WTC11 (cell line): ENCODE measurements around the gene PSMD10. TPM values are rescaled to one million over a fixed set of nuclear protein-coding genes. Genes with fewer than 3 reads are reported as not detected.
A peak's percentile ranks its signal among the peaks of the same experiment; 100 is the strongest.

Source experiments
- ETV6 ChIP-seq: sonication (generic); formaldehyde crosslinking; IDR thresholded peaks from 2 replicates; pipeline ENCODE4 v1.8.1; 2022; ENCODE audit warnings: mild to moderate bottlenecking, missing genetic modification reagents
- FOXJ3 ChIP-seq: sonication (generic); formaldehyde crosslinking; IDR thresholded peaks from 2 replicates; pipeline ENCODE4 v1.9.0; 2021; ENCODE audit warnings: missing genetic modification reagents, mild to moderate bottlenecking, borderline replicate concordance
- GABPB1 ChIP-seq: sonication (generic); formaldehyde crosslinking; IDR thresholded peaks from 2 replicates; pipeline ENCODE4 v1.8.1; 2023; ENCODE audit warnings: mild to moderate bottlenecking, missing genetic modification reagents
- GRHL2 ChIP-seq: fragments of 250-450 bp; sonication (Bioruptor Pico); IDR thresholded peaks from 2 replicates; pipeline ENCODE4 v1.8.0; 2022; ENCODE audit warnings: mild to moderate bottlenecking, moderate library complexity; ENCODE audit not compliant: insufficient replicate concordance, severe bottlenecking
- IRF1 ChIP-seq: sonication (generic); formaldehyde crosslinking; IDR thresholded peaks from 2 replicates; pipeline ENCODE4 v1.8.0; 2023; ENCODE audit warnings: missing genetic modification reagents
- JUN ChIP-seq: sonication (generic); formaldehyde crosslinking; IDR thresholded peaks from 2 replicates; pipeline ENCODE4 v1.8.0; 2023; ENCODE audit warnings: mild to moderate bottlenecking, missing genetic modification reagents
- MXD4 ChIP-seq: fragments of 250-450 bp; sonication (Bioruptor Pico); IDR thresholded peaks from 2 replicates; pipeline ENCODE4 v1.8.0; 2021; ENCODE audit warnings: mild to moderate bottlenecking, moderate library complexity, borderline replicate concordance
- NFE2L1 ChIP-seq: sonication (generic); formaldehyde crosslinking; IDR thresholded peaks from 2 replicates; pipeline ENCODE4 v1.8.1; 2023; ENCODE audit warnings: missing genetic modification reagents
- NR3C1 ChIP-seq: sonication (generic); formaldehyde crosslinking; conservative IDR thresholded peaks from 2 replicates; pipeline ENCODE4 v1.8.1; 2023; ENCODE audit warnings: low read depth, mild to moderate bottlenecking, missing genetic modification reagents
- PRRX2 ChIP-seq: fragments of 250-450 bp; sonication (Bioruptor Pico); IDR thresholded peaks from 2 replicates; pipeline ENCODE4 v1.8.0; 2021; ENCODE audit warnings: mild to moderate bottlenecking
- TEAD1 ChIP-seq: sonication (generic); formaldehyde crosslinking; IDR thresholded peaks from 2 replicates; pipeline ENCODE4 v1.8.0; 2022; ENCODE audit warnings: mild to moderate bottlenecking, missing genetic modification reagents
- USF1 ChIP-seq: sonication (generic); formaldehyde crosslinking; IDR thresholded peaks from 2 replicates; pipeline ENCODE4 v1.8.0; 2022; ENCODE audit warnings: mild to moderate bottlenecking, missing genetic modification reagents
- ZNF263 ChIP-seq: sonication (generic); formaldehyde crosslinking; IDR thresholded peaks from 2 replicates; pipeline ENCODE4 v1.8.1; 2022; ENCODE audit warnings: low read depth, mild to moderate bottlenecking, moderate library complexity, missing genetic modification reagents
- ZNF396 ChIP-seq: fragments of 250-450 bp; sonication (Bioruptor Pico); IDR thresholded peaks from 2 replicates; pipeline ENCODE4 v1.8.0; 2021; ENCODE audit warnings: mild to moderate bottlenecking, moderate library complexity, borderline replicate concordance
- total RNA-seq: library from RNA; stranded (reverse); gene quantifications from 3 replicates; pipeline ENCODE4 v1.2.3, GENCODE V29; 2021
- TF ChIP-seq, protein P1 (sequence below): sonication (generic); formaldehyde crosslinking; IDR thresholded peaks from 2 replicates; pipeline ENCODE4 v1.8.0; 2023; ENCODE audit warnings: missing genetic modification reagents, mild to moderate bottlenecking, borderline replicate concordance
- TF ChIP-seq, protein P2 (sequence below): fragments of 250-450 bp; sonication (Bioruptor Pico); IDR thresholded peaks from 2 replicates; pipeline ENCODE4 v1.9.0; 2021; ENCODE audit warnings: mild to moderate bottlenecking
- TF ChIP-seq, protein P3 (sequence below): sonication (generic); formaldehyde crosslinking; IDR thresholded peaks from 2 replicates; pipeline ENCODE4 v1.8.0; 2023; ENCODE audit warnings: mild to moderate bottlenecking, missing genetic modification reagents
- TF ChIP-seq, protein P4 (sequence below): sonication (generic); formaldehyde crosslinking; IDR thresholded peaks from 2 replicates; pipeline ENCODE4 v1.8.1; 2023; ENCODE audit warnings: mild to moderate bottlenecking, missing genetic modification reagents, moderate library complexity
- TF ChIP-seq, protein P5 (sequence below): sonication (generic); formaldehyde crosslinking; IDR thresholded peaks from 2 replicates; pipeline ENCODE4 v1.8.1; 2022; ENCODE audit warnings: mild to moderate bottlenecking, missing genetic modification reagents, moderate library complexity, borderline replicate concordance
- TF ChIP-seq, protein P6 (sequence below): sonication (generic); formaldehyde crosslinking; IDR thresholded peaks from 2 replicates; pipeline ENCODE4 v1.8.1; 2023; ENCODE audit warnings: mild to moderate bottlenecking, missing genetic modification reagents

PSMD10 gene
- total RNA-seq, 1 experiment from 2014 or later: 56.4 TPM

DNA sequence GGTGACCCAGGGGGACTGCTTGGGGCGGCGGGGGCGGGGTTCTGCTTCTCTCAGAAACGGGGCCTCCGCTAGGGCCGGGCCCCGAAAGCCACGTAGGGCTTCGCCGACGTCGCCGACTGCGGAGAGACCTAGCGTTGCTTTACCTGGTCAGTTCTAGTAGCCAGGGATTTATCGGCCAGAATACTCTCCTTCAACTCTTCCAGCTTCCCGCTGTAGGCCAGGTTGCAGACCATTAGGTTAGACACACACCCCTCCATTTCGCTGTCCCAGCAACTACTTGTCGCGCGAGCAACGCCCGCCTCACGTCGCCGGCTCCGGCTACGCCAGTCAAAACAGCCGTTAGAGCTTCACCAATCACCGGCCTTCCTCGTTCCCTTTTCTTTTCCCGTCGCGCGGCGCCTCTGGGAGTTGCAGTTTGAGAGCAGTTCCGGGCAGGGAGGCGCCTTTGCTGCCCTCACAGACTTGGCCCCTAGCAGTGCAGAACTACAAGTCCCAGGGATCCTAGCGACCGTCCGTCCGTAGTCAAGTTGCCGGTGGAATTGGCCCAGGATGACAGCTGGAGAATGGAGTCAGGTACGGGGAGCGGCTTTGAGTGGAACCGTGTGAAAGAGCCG is at the start of gene PSMD10, which contains the start of gene ATG4A (continued):
- TF ChIP-seq NR3C1 (CRISPR knock-in tag): no peak
- peak; percentile 50; the same call in 1 of the 2 replicates for TF ChIP-seq ETV6 (CRISPR knock-in tag)
- TF ChIP-seq, protein P1, sequence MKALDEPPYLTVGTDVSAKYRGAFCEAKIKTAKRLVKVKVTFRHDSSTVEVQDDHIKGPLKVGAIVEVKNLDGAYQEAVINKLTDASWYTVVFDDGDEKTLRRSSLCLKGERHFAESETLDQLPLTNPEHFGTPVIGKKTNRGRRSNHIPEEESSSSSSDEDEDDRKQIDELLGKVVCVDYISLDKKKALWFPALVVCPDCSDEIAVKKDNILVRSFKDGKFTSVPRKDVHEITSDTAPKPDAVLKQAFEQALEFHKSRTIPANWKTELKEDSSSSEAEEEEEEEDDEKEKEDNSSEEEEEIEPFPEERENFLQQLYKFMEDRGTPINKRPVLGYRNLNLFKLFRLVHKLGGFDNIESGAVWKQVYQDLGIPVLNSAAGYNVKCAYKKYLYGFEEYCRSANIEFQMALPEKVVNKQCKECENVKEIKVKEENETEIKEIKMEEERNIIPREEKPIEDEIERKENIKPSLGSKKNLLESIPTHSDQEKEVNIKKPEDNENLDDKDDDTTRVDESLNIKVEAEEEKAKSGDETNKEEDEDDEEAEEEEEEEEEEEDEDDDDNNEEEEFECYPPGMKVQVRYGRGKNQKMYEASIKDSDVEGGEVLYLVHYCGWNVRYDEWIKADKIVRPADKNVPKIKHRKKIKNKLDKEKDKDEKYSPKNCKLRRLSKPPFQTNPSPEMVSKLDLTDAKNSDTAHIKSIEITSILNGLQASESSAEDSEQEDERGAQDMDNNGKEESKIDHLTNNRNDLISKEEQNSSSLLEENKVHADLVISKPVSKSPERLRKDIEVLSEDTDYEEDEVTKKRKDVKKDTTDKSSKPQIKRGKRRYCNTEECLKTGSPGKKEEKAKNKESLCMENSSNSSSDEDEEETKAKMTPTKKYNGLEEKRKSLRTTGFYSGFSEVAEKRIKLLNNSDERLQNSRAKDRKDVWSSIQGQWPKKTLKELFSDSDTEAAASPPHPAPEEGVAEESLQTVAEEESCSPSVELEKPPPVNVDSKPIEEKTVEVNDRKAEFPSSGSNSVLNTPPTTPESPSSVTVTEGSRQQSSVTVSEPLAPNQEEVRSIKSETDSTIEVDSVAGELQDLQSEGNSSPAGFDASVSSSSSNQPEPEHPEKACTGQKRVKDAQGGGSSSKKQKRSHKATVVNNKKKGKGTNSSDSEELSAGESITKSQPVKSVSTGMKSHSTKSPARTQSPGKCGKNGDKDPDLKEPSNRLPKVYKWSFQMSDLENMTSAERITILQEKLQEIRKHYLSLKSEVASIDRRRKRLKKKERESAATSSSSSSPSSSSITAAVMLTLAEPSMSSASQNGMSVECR (CRISPR knock-in tag): no peak
- TF ChIP-seq, protein P2, sequence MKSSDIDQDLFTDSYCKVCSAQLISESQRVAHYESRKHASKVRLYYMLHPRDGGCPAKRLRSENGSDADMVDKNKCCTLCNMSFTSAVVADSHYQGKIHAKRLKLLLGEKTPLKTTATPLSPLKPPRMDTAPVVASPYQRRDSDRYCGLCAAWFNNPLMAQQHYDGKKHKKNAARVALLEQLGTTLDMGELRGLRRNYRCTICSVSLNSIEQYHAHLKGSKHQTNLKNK: no peak
- TF ChIP-seq, protein P3, sequence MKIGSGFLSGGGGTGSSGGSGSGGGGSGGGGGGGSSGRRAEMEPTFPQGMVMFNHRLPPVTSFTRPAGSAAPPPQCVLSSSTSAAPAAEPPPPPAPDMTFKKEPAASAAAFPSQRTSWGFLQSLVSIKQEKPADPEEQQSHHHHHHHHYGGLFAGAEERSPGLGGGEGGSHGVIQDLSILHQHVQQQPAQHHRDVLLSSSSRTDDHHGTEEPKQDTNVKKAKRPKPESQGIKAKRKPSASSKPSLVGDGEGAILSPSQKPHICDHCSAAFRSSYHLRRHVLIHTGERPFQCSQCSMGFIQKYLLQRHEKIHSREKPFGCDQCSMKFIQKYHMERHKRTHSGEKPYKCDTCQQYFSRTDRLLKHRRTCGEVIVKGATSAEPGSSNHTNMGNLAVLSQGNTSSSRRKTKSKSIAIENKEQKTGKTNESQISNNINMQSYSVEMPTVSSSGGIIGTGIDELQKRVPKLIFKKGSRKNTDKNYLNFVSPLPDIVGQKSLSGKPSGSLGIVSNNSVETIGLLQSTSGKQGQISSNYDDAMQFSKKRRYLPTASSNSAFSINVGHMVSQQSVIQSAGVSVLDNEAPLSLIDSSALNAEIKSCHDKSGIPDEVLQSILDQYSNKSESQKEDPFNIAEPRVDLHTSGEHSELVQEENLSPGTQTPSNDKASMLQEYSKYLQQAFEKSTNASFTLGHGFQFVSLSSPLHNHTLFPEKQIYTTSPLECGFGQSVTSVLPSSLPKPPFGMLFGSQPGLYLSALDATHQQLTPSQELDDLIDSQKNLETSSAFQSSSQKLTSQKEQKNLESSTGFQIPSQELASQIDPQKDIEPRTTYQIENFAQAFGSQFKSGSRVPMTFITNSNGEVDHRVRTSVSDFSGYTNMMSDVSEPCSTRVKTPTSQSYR (CRISPR knock-in tag): no peak
- TF ChIP-seq JUN (CRISPR knock-in tag): no peak
- TF ChIP-seq, protein P4, sequence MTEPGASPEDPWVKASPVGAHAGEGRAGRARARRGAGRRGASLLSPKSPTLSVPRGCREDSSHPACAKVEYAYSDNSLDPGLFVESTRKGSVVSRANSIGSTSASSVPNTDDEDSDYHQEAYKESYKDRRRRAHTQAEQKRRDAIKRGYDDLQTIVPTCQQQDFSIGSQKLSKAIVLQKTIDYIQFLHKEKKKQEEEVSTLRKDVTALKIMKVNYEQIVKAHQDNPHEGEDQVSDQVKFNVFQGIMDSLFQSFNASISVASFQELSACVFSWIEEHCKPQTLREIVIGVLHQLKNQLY (CRISPR knock-in tag): no peak
- TF ChIP-seq NFE2L1: no peak
- no peak for TF ChIP-seq TEAD1 (CRISPR knock-in tag)
- no peak for TF ChIP-seq ZNF396 (CRISPR knock-in tag)
- TF ChIP-seq ZNF263 (CRISPR knock-in tag): no peak
- no peak for TF ChIP-seq IRF1 (CRISPR knock-in tag)
- no peak for TF ChIP-seq PRRX2 (CRISPR knock-in tag)
- TF ChIP-seq, protein P5, sequence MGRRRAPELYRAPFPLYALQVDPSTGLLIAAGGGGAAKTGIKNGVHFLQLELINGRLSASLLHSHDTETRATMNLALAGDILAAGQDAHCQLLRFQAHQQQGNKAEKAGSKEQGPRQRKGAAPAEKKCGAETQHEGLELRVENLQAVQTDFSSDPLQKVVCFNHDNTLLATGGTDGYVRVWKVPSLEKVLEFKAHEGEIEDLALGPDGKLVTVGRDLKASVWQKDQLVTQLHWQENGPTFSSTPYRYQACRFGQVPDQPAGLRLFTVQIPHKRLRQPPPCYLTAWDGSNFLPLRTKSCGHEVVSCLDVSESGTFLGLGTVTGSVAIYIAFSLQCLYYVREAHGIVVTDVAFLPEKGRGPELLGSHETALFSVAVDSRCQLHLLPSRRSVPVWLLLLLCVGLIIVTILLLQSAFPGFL (CRISPR knock-in tag): no peak
- TF ChIP-seq MXD4 (CRISPR knock-in tag): no peak
- peak; percentile 27; the same call in 1 of the 2 replicates for TF ChIP-seq GABPB1 (CRISPR knock-in tag)
- TF ChIP-seq GRHL2 (CRISPR knock-in tag): no peak
- no peak for TF ChIP-seq FOXJ3 (CRISPR knock-in tag)
- no peak for TF ChIP-seq USF1 (CRISPR knock-in tag)
- TF ChIP-seq, protein P6, sequence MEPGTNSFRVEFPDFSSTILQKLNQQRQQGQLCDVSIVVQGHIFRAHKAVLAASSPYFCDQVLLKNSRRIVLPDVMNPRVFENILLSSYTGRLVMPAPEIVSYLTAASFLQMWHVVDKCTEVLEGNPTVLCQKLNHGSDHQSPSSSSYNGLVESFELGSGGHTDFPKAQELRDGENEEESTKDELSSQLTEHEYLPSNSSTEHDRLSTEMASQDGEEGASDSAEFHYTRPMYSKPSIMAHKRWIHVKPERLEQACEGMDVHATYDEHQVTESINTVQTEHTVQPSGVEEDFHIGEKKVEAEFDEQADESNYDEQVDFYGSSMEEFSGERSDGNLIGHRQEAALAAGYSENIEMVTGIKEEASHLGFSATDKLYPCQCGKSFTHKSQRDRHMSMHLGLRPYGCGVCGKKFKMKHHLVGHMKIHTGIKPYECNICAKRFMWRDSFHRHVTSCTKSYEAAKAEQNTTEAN (CRISPR knock-in tag): no peak
